HepG2 (cell line): ENCODE results near the gene DAZAP1. TPM values are rescaled to one million over a fixed set of nuclear protein-coding genes. Genes with fewer than 3 reads are reported as not detected.

Experiments
- ARID4A ChIP-seq: sonication (generic); formaldehyde crosslinking; IDR thresholded peaks from 2 replicates; pipeline ENCODE4 v1.5.0; 2020; ENCODE audit warnings: mild to moderate bottlenecking, missing genetic modification reagents, borderline replicate concordance
- EED ChIP-seq: sonication (generic); formaldehyde crosslinking; IDR thresholded peaks from 2 replicates; pipeline ENCODE4 v1.5.0; 2020; ENCODE audit warnings: mild to moderate bottlenecking, missing genetic modification reagents
- ELF1 ChIP-seq: sonication (generic); formaldehyde crosslinking; IDR thresholded peaks from 2 replicates; pipeline ENCODE4 v1.4.0; 2020; ENCODE audit warnings: missing genetic modification reagents
- GATAD2A ChIP-seq: IDR thresholded peaks from 2 replicates; pipeline ENCODE4 v1.6.1; 2016
- KAT2B ChIP-seq: fragments of 150-350 bp; IDR thresholded peaks from 2 replicates; pipeline ENCODE4 v1.6.1; 2014; ENCODE audit warnings: low read depth, low read length, borderline replicate concordance
- MEIS1 ChIP-seq: sonication (generic); formaldehyde crosslinking; IDR thresholded peaks from 2 replicates; pipeline ENCODE4 v1.9.0; 2021; ENCODE audit warnings: mild to moderate bottlenecking, missing genetic modification reagents, moderate library complexity, borderline replicate concordance
- SRSF4 ChIP-seq: fragments of 200-400 bp; formaldehyde crosslinking; IDR thresholded peaks from one replicate; pipeline ENCODE4 v1.6.1; 2018; ENCODE audit warnings: mild to moderate bottlenecking, low read depth, low read length, moderate library complexity; ENCODE audit not compliant: poor library complexity, severe bottlenecking
- THYN1 ChIP-seq: sonication (generic); formaldehyde crosslinking; IDR thresholded peaks from 2 replicates; pipeline ENCODE4 v1.8.1; 2023; ENCODE audit warnings: low read depth, mild to moderate bottlenecking, moderate library complexity, missing genetic modification reagents, borderline replicate concordance
- ZBED4 ChIP-seq: sonication (generic); formaldehyde crosslinking; IDR thresholded peaks from 2 replicates; pipeline ENCODE4 v1.4.0; 2020; ENCODE audit warnings: missing genetic modification reagents, borderline replicate concordance
- ZBTB4 ChIP-seq: sonication (generic); formaldehyde crosslinking; IDR thresholded peaks from 2 replicates; pipeline ENCODE4 v1.4.0; 2020; ENCODE audit warnings: missing genetic modification reagents, mild to moderate bottlenecking, borderline replicate concordance
- ZNF781 ChIP-seq: sonication (generic); formaldehyde crosslinking; IDR thresholded peaks from 2 replicates; pipeline ENCODE4 v1.5.1; 2020; ENCODE audit warnings: borderline replicate concordance, mild to moderate bottlenecking, missing genetic modification reagents; ENCODE audit errors: not compliant biosample characterization
- ZNF800 ChIP-seq: sonication (generic); formaldehyde crosslinking; IDR thresholded peaks from 2 replicates; pipeline ENCODE4 v1.4.0; 2020; ENCODE audit warnings: missing genetic modification reagents
- ZSCAN21 ChIP-seq: sonication (generic); formaldehyde crosslinking; IDR thresholded peaks from 2 replicates; pipeline ENCODE4 v1.8.0; 2022; ENCODE audit warnings: mild to moderate bottlenecking, missing genetic modification reagents, moderate library complexity, borderline replicate concordance
- polyA plus RNA-seq, 8 experiments: library from polyadenylated mRNA; depleted of rRNA in 3 of 8; stranded (reverse) in 7 of 8; unstranded in 1 of 8; fragments of >200 nt; fragmentation: Illumina TruSeq in 4 of 8; extraction: Trizol in 4 of 8; gene quantifications; 2 replicates each; pipeline versions ENCODE4 v1.2.1 to v1.2.3, GENCODE V29; 2011 to 2016; ENCODE audit warnings: low read depth in 4 of 8, missing spikeins in 1 of 8, mixed read lengths in 1 of 8; ENCODE audit not compliant: insufficient read depth in 1 of 8
- total RNA-seq, 5 experiments: library from RNA; depleted of rRNA; stranded (reverse); fragments of >200 nt; fragmentation: Illumina TruSeq; extraction: Trizol; gene quantifications; 2 replicates each; pipeline ENCODE4 v1.2.3, GENCODE V29; 2016; ENCODE audit warnings: low read depth in 1 of 5

Gene DAZAP1
- total and polyA plus RNA-seq, 2 of the 13 experiments (the other 11 are each of a cell fraction or from before 2014, with no cell fraction given): 63.3 to 79.2 TPM

GRCh38 chr19:1406774-1407527, 435 bp upstream of the DAZAP1 start (continued):
- TF ChIP-seq ZBED4 (CRISPR knock-in tag) (no peak), GATAD2A (CRISPR knock-in tag) (peak; percentile 46), ZSCAN21 (CRISPR knock-in tag) (peak; percentile 59; the same call in 1 of the 2 replicates), ZNF800 (no peak), ELF1 (CRISPR knock-in tag) (no peak; the same call in 1 of the 2 replicates), MEIS1 (CRISPR knock-in tag) (no peak), KAT2B (no peak), ZNF781 (CRISPR knock-in tag) (no peak), EED (CRISPR knock-in tag) (no peak), THYN1 (CRISPR knock-in tag) (no peak), ARID4A (CRISPR knock-in tag) (peak; percentile 69; the same call in 1 of the 2 replicates), SRSF4 (no peak), ZBTB4 (CRISPR knock-in tag) (no peak)
